ENCODE data around the gene ERN2. TPM values are rescaled to one million over a fixed set of nuclear protein-coding genes. Genes with fewer than 3 reads are reported as not detected.

The ERN2 gene
- polyA plus RNA-seq, 3 donors: not detected

GRCh38 chr16:23683487-23683886 is 29.5 kb downstream of the ERN2 start:
- Histone ChIP-seq H2AFZ (ENCODE audit: insufficient read depth, low read depth, low read length, poor library complexity, severe bottlenecking) (no peak overlapping the region), H3K27me3 (ENCODE audit: control insufficient read depth in 2 of 2, insufficient read depth in 2 of 2, low read length in 2 of 2) (no peaks in the 10 kb centered on the region), H3K9me3 (replicated peaks in 1 of 2; ENCODE audit: control insufficient read depth in 1 of 2, insufficient read depth in 1 of 2, low read length in 2 of 2) (no peaks in the 10 kb centered on the region), H3K4me2 (replicated peaks; ENCODE audit: extremely low read depth, low read length, poor library complexity, severe bottlenecking) (no peak overlapping the region), H3K9ac (ENCODE audit: insufficient read depth, low read length, poor library complexity, severe bottlenecking) (no peak overlapping the region), H3K27ac (ENCODE audit: low read depth in 1 of 2, low read length in 2 of 2) (peak overlapping the region in 1 of 2 donors; percentile 5), H3K36me3 (replicated peaks in 1 of 2; ENCODE audit: control insufficient read depth in 1 of 2, insufficient read depth in 2 of 2, low read length in 2 of 2) (peaks cover 43 to 73% of the 10 kb centered on the region in 2 donors), H3K4me3 (replicated peaks in 1 of 3; ENCODE audit: low read depth in 2 of 3, low read length in 3 of 3) (no peak overlapping the region), H3K4me1 (ENCODE audit: control insufficient read depth in 1 of 2, insufficient read depth in 2 of 2, low read length in 2 of 2) (peaks cover 33 to 39% of the 10 kb centered on the region in 2 donors), H3K79me2 (ENCODE audit: insufficient read depth, low read length) (peaks cover 85% of the 10 kb centered on the region), H4K20me1 (ENCODE audit: insufficient read depth, low read length) (peaks cover 14% of the 10 kb centered on the region)
- Mint-ChIP-seq H3K27ac (peak overlapping the region in 3 of 7 donors; percentile 16 to 47 (median 46)), H3K9me3 (no peaks in the 10 kb centered on the region), H3K27me3 (ENCODE audit: low read depth in 3 of 3) (peaks cover 0 to 3% (median 0%) of the 10 kb centered on the region in 3 donors), H3K4me3 (no peak overlapping the region), H3K4me1 (peaks cover 34% of the 10 kb centered on the region), H3K36me3 (peaks cover 52 to 79% of the 10 kb centered on the region in 2 donors)
- no peak for TF ChIP-seq CTCF (IDR thresholded peaks at IDR 0.05)
- DNase-seq: no peak
- WGBS (ENCODE audit: insufficient coverage): 94% methylated on average over 2 of the region's 3 CpGs
- intact Hi-C loops (cut with micrococcal nuclease): no loop called here

GRCh38 chr16:23682181-23682580 is 30.8 kb downstream of the ERN2 start:
- peaks cover 30 to 60% of the 10 kb centered on the region in 2 donors for H3K36me3 ChIP-seq (replicated peaks in 1 of 2; ENCODE audit: control insufficient read depth in 1 of 2, insufficient read depth in 2 of 2, low read length in 2 of 2)
- no peak overlapping the region for H3K4me3 Mint-ChIP-seq
- no peak overlapping the region for H3K4me2 ChIP-seq (replicated peaks; ENCODE audit: extremely low read depth, low read length, poor library complexity, severe bottlenecking)

More at GRCh38 chr16:23682181-23682580, 30.8 kb downstream of the ERN2 start:
- no peak overlapping the region for H3K9ac ChIP-seq (ENCODE audit: insufficient read depth, low read length, poor library complexity, severe bottlenecking)
- Mint-ChIP-seq H3K9me3 (no peaks in the 10 kb centered on the region), H3K36me3 (peaks cover 39 to 66% of the 10 kb centered on the region in 2 donors), H3K4me1 (peaks cover 39% of the 10 kb centered on the region), H3K27me3 (ENCODE audit: low read depth in 3 of 3) (peaks cover 0 to 3% (median 2%) of the 10 kb centered on the region in 3 donors), H3K27ac (peak overlapping the region in 3 of 7 donors; percentile 42 to 80 (median 49))
- TF ChIP-seq CTCF (IDR thresholded peaks at IDR 0.05): no peak
- peaks cover 87% of the 10 kb centered on the region for H3K79me2 ChIP-seq (ENCODE audit: insufficient read depth, low read length)
- H3K27ac ChIP-seq (ENCODE audit: low read depth in 1 of 2, low read length in 2 of 2): peak overlapping the region in 1 of 2 donors; percentile 67
- intact Hi-C loops (cut with micrococcal nuclease): no loop called here
- peaks cover 38 to 44% of the 10 kb centered on the region in 2 donors for H3K4me1 ChIP-seq (ENCODE audit: control insufficient read depth in 1 of 2, insufficient read depth in 2 of 2, low read length in 2 of 2)
- no CpG with 5 or more reads among the region's 1 CpG for WGBS (ENCODE audit: insufficient coverage)
- H4K20me1 ChIP-seq (ENCODE audit: insufficient read depth, low read length): peaks cover 14% of the 10 kb centered on the region
- H3K27me3 ChIP-seq (ENCODE audit: control insufficient read depth in 2 of 2, insufficient read depth in 2 of 2, low read length in 2 of 2): no peaks in the 10 kb centered on the region
- H3K4me3 ChIP-seq (replicated peaks in 1 of 3; ENCODE audit: low read depth in 2 of 3, low read length in 3 of 3): no peak overlapping the region
- no peaks in the 10 kb centered on the region for H3K9me3 ChIP-seq (replicated peaks in 1 of 2; ENCODE audit: control insufficient read depth in 1 of 2, insufficient read depth in 1 of 2, low read length in 2 of 2)
- H2AFZ ChIP-seq (ENCODE audit: insufficient read depth, low read depth, low read length, poor library complexity, severe bottlenecking): no peak overlapping the region
- DNase-seq: no peak
